SK-N-SH treated with all-trans-retinoic acid at 6 μM for 48 hours (cell line): Measurements from ENCODE around the gene RGS2.

Source experiments
- PATZ1 ChIP-seq: fragments of 250-450 bp; sonication (Bioruptor Pico); IDR thresholded peaks from 2 replicates; pipeline ENCODE4 v1.8.0; 2020; ENCODE audit warnings: mild to moderate bottlenecking, moderate library complexity, borderline replicate concordance
- PPARA ChIP-seq: fragments of 250-450 bp; sonication (Bioruptor Pico); IDR thresholded peaks from 2 replicates; pipeline ENCODE4 v1.5.0; 2020; ENCODE audit warnings: mild to moderate bottlenecking, borderline replicate concordance
- RARB ChIP-seq: fragments of 250-450 bp; sonication (Bioruptor Pico); IDR thresholded peaks from 2 replicates; pipeline ENCODE4 v1.8.0; 2021; ENCODE audit warnings: mild to moderate bottlenecking, moderate library complexity
- TCF4 ChIP-seq: fragments of 250-450 bp; sonication (Bioruptor Pico); IDR thresholded peaks from 2 replicates; pipeline ENCODE4 v1.8.0; 2021; ENCODE audit warnings: mild to moderate bottlenecking, moderate library complexity, borderline replicate concordance
- ZC3H10 ChIP-seq: fragments of 250-450 bp; sonication (Bioruptor Pico); IDR thresholded peaks from 2 replicates; pipeline ENCODE4 v1.5.1; 2021; ENCODE audit warnings: mild to moderate bottlenecking, moderate library complexity

DNA sequence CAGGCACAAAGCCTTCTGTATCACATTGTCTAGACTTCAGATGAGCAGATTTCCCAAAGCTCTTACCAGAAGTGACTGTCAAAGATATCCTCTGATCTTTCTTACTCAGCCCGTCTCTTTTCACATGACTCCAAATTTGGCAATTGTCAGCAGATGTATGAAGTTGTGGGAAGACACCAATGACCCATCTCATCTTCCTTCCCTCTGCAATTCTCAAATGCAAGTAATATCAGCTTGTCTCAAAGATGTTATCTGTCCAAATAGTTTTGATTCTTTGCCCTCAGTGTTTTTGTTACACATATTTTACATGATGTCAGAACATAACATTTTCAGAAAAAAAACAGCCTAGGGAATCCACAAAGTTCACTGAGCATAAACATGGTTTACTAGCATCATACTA is 45.1 kb upstream of the RGS2 start:
- TF ChIP-seq PATZ1 (CRISPR knock-in tag) = no peak
- no peak for TF ChIP-seq ZC3H10 (CRISPR knock-in tag)
- no peak for TF ChIP-seq TCF4 (CRISPR knock-in tag)
- TF ChIP-seq RARB (CRISPR knock-in tag) = no peak
- no peak for TF ChIP-seq PPARA (CRISPR knock-in tag)
